HEK293 (cell line): ENCODE results near the gene EIF4G3.

Experiments
- CTCF ChIA-PET: fragments of 350-600 bp; formaldehyde crosslinking; extraction: SDS; loops from one replicate; lab custom pipeline; 2021; ENCODE audit warnings: antibody characterized with exemption; lab: Yijun Ruan, JAX
- POLR2A ChIA-PET: fragments of 300-600 bp; formaldehyde crosslinking; extraction: SDS; loops from one replicate; lab custom pipeline; 2020; ENCODE audit warnings: antibody characterized with exemption, inconsistent platforms; lab: Yijun Ruan, JAX
- H3K27ac ChIP-seq: fragments of 200-500 bp; sonication (Bioruptor generic); 2 replicates; pipeline ENCODE4 v1.5.1; 2014; ENCODE audit warnings: low read depth, low read length, control low read depth, inconsistent platforms; ENCODE audit errors: extremely low read depth
- H3K36me3 ChIP-seq, 2 experiments: fragments of 200-500 bp in 1 of 2; sonication (Bioruptor generic) in 1 of 2; 1 replicate in 1 of 2; 2 replicates in 1 of 2; pipeline ENCODE4 v1.5.1; 2014 to 2017; ENCODE audit warnings: inconsistent platforms in 2 of 2, low read length in 2 of 2; ENCODE audit not compliant: control insufficient read depth in 2 of 2, insufficient read depth in 1 of 2
- H3K4me1 ChIP-seq: fragments of 200-500 bp; sonication (Bioruptor generic); 2 replicates; pipeline ENCODE4 v1.5.1; 2014; ENCODE audit warnings: mild to moderate bottlenecking, low read length, inconsistent platforms; ENCODE audit not compliant: control insufficient read depth, insufficient read depth
- H3K4me3 ChIP-seq: 2 replicates; pipeline ENCODE4 v1.5.1; 2011; ENCODE audit warnings: low read depth, mild to moderate bottlenecking, control low read depth, low read length, moderate library complexity
- H3K9me3 ChIP-seq: fragments of 200-500 bp; sonication (Bioruptor generic); 2 replicates; pipeline ENCODE4 v1.5.1; 2014; ENCODE audit warnings: low read depth, low read length, inconsistent platforms; ENCODE audit not compliant: control insufficient read depth, insufficient read depth
- BCL11A ChIP-seq: fragments of 450-650 bp; formaldehyde crosslinking; IDR thresholded peaks from 2 replicates; pipeline ENCODE4 v1.5.1; 2016; ENCODE audit warnings: low read depth, missing biosample characterization, missing genetic modification characterization
- INSM2 ChIP-seq: fragments of 450-650 bp; formaldehyde crosslinking; IDR thresholded peaks from 2 replicates; pipeline ENCODE4 v1.5.1; 2016; ENCODE audit warnings: missing biosample characterization, missing genetic modification characterization
- OSR2 ChIP-seq: fragments of 450-650 bp; formaldehyde crosslinking; IDR thresholded peaks from 2 replicates; pipeline ENCODE4 v1.5.1; 2016; ENCODE audit warnings: missing biosample characterization, missing genetic modification characterization
- PRDM10 ChIP-seq: fragments of 450-650 bp; formaldehyde crosslinking; IDR thresholded peaks from 2 replicates; pipeline ENCODE4 v1.5.1; 2016; ENCODE audit warnings: missing biosample characterization, missing genetic modification characterization
- PRDM6 ChIP-seq: fragments of 450-650 bp; formaldehyde crosslinking; IDR thresholded peaks from 2 replicates; pipeline ENCODE4 v1.5.1; 2017; ENCODE audit warnings: missing biosample characterization, missing genetic modification characterization
- REST ChIP-seq: fragments of 450-650 bp; formaldehyde crosslinking; IDR thresholded peaks from 2 replicates; pipeline ENCODE4 v1.5.1; 2016; ENCODE audit warnings: missing biosample characterization, missing genetic modification characterization
- ZBTB17 ChIP-seq: fragments of 450-650 bp; formaldehyde crosslinking; IDR thresholded peaks from 2 replicates; pipeline ENCODE4 v1.5.1; 2016; ENCODE audit warnings: missing biosample characterization, missing genetic modification characterization
- ZBTB48 ChIP-seq: fragments of 450-650 bp; formaldehyde crosslinking; IDR thresholded peaks from 2 replicates; pipeline ENCODE4 v1.5.1; 2016; ENCODE audit warnings: missing biosample characterization, missing genetic modification characterization
- ZBTB6 ChIP-seq: fragments of 450-650 bp; formaldehyde crosslinking; IDR thresholded peaks from 2 replicates; pipeline ENCODE4 v1.5.1; 2017; ENCODE audit warnings: missing biosample characterization, missing genetic modification characterization
- ZFP3 ChIP-seq: fragments of 450-650 bp; formaldehyde crosslinking; IDR thresholded peaks from 2 replicates; pipeline ENCODE4 v1.5.1; 2016; ENCODE audit warnings: low read depth, missing biosample characterization, missing genetic modification characterization
- ZNF112 ChIP-seq: fragments of 450-650 bp; formaldehyde crosslinking; IDR thresholded peaks from 2 replicates; pipeline ENCODE4 v1.5.0; 2017; ENCODE audit warnings: missing biosample characterization, missing genetic modification characterization
- ZNF2 ChIP-seq: fragments of 450-650 bp; formaldehyde crosslinking; IDR thresholded peaks from 2 replicates; pipeline ENCODE4 v1.5.1; 2016; ENCODE audit warnings: missing biosample characterization, missing genetic modification characterization
- ZNF24 ChIP-seq: fragments of 450-650 bp; formaldehyde crosslinking; IDR thresholded peaks from 2 replicates; pipeline ENCODE4 v1.5.1; 2016; ENCODE audit warnings: missing biosample characterization, missing genetic modification characterization
- ZNF366 ChIP-seq: fragments of 450-650 bp; formaldehyde crosslinking; conservative IDR thresholded peaks from 2 replicates; pipeline ENCODE4 v1.5.1; 2016; ENCODE audit warnings: missing biosample characterization, missing genetic modification characterization
- ZNF398 ChIP-seq: fragments of 450-650 bp; formaldehyde crosslinking; IDR thresholded peaks from 2 replicates; pipeline ENCODE4 v1.5.1; 2017; ENCODE audit warnings: missing biosample characterization, missing genetic modification characterization
- ZNF513 ChIP-seq: fragments of 450-650 bp; IDR thresholded peaks from 2 replicates; pipeline ENCODE4 v1.5.1; 2018; ENCODE audit warnings: missing biosample characterization, missing genetic modification characterization
- ZNF580 ChIP-seq: fragments of 450-650 bp; formaldehyde crosslinking; IDR thresholded peaks from 2 replicates; pipeline ENCODE4 v1.5.1; 2016; ENCODE audit warnings: missing biosample characterization, missing genetic modification characterization
- ZNF600 ChIP-seq: fragments of 450-650 bp; formaldehyde crosslinking; IDR thresholded peaks from 2 replicates; pipeline ENCODE4 v1.5.1; 2016; ENCODE audit warnings: missing biosample characterization, missing genetic modification characterization
- ZNF626 ChIP-seq: fragments of 450-650 bp; sonication (Bioruptor Pico); formaldehyde crosslinking; IDR thresholded peaks from 2 replicates; pipeline ENCODE4 v1.5.1; 2018; ENCODE audit warnings: missing biosample characterization, missing genetic modification characterization, inconsistent platforms
- ZNF629 ChIP-seq: fragments of 450-650 bp; formaldehyde crosslinking; IDR thresholded peaks from 2 replicates; pipeline ENCODE4 v1.5.1; 2017; ENCODE audit warnings: missing biosample characterization, missing genetic modification characterization
- ZNF654 ChIP-seq: fragments of 450-650 bp; formaldehyde crosslinking; IDR thresholded peaks from 2 replicates; pipeline ENCODE4 v1.5.1; 2016; ENCODE audit warnings: low read depth, missing biosample characterization, missing genetic modification characterization

The EIF4G3 gene

GRCh38 chr1:21156019-21156418, 20.7 kb downstream of the EIF4G3 start (continued):
- no peak for TF ChIP-seq ZBTB6
- TF ChIP-seq ZNF2 (tag by site-specific recombination): peak; percentile 39; the same call in 1 of the 2 replicates
- TF ChIP-seq OSR2 (tag by site-specific recombination): peak; percentile 73
- TF ChIP-seq ZNF366: peak; percentile 66
- TF ChIP-seq INSM2 (tag by site-specific recombination): 0 out of 2 replicates have a peak, but pooled peaks have one; percentile 57
- peak; percentile 81 for TF ChIP-seq PRDM6 (tag by site-specific recombination)
- TF ChIP-seq ZNF513 (tag by site-specific recombination): peak; percentile 42; the same call in 1 of the 2 replicates
- TF ChIP-seq ZNF600 (tag by site-specific recombination): peak; percentile 25; the same call in 1 of the 2 replicates
- TF ChIP-seq ZNF580 (tag by site-specific recombination): peak; percentile 38; the same call in 1 of the 2 replicates
- no peak for TF ChIP-seq ZNF626 (tag by site-specific recombination)
- peak; percentile 30; the same call in 1 of the 2 replicates for TF ChIP-seq ZNF24 (tag by site-specific recombination)
- no peak for TF ChIP-seq ZNF112 (tag by site-specific recombination)
- 0 out of 2 replicates have a peak, but pooled peaks have one; percentile 29 for TF ChIP-seq BCL11A (tag by site-specific recombination)
- no peak for TF ChIP-seq PRDM10 (tag by site-specific recombination)
- TF ChIP-seq ZNF629 (tag by site-specific recombination): peak; percentile 51

GRCh38 chr1:21154717-21155116, 22.0 kb downstream of the EIF4G3 start:
- ChIA-PET CTCF (interaction anchor here (0.7 kb wide), 1 partner anchor 38 kb away, joined by 5 read pairs; no protein-coding TSS in a partner anchor), POLR2A (no interaction called here)
- Histone ChIP-seq H3K27ac (no peak overlapping the region), H3K4me1 (peaks cover 11% of the 10 kb centered on the region), H3K4me3 (no peak overlapping the region), H3K9me3 (no peaks in the 10 kb centered on the region), H3K36me3 (peaks cover 1 to 29% of the 10 kb centered on the region in 2 experiments; a peak in 2 of 3 replicates)
- TF ChIP-seq REST (tag by site-specific recombination): no peak
- TF ChIP-seq ZNF398 (tag by site-specific recombination): no peak
- no peak for TF ChIP-seq ZBTB48 (tag by site-specific recombination)
- TF ChIP-seq ZNF654 (tag by site-specific recombination): no peak
- no peak for TF ChIP-seq ZBTB17 (tag by site-specific recombination)
- no peak for TF ChIP-seq ZFP3
